HCT116 (cell line): Measurements from ENCODE around the gene COBLL1.

ENCODE experiments used
- CEBPB ChIP-seq: IDR thresholded peaks from 2 replicates; pipeline ENCODE4 v1.6.1; 2012; ENCODE audit warnings: low read depth
- ELF1 ChIP-seq: IDR thresholded peaks from 2 replicates; pipeline ENCODE4 v1.6.1; 2012; ENCODE audit warnings: low read depth, borderline replicate concordance
- RAD21 ChIP-seq: IDR thresholded peaks from 2 replicates; pipeline ENCODE4 v1.6.1; 2012; ENCODE audit warnings: low read depth, mild to moderate bottlenecking
- TF ChIP-seq, protein P1 (sequence below): IDR thresholded peaks from 2 replicates; pipeline ENCODE4 v1.6.1; 2012

DNA sequence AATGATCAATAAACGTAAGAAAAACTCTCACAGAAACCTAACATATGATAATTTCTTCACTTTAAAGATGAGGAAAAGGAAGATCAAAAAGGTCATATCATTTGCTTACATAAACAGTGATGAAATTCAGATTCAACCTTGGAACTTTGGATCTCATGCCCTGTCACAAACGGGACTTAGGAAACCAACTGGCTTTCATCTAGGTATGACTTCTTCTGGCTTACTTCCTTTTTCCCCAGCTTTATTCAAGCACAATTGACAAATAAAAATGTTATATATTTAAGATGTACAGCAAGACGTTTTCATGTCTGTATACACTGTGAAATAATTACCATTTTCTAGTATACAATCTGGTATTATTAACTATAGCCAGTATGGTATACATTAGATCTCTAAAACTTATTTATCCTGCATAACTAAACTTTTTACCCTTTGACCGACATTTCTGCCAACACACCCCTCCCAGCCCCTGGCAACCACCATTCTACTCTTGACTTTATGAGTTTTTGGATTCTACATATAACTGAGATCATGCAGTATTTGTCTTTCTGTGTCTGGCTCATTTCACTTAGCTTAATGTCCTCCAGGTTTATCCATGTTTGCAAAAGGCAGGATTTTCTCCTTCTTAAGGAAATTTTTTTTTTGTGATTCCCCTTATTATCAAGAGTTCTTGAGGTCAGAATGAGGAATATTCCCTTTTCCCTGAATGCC is 46.0 kb upstream of the COBLL1 start:
- TF ChIP-seq ELF1 (no peak), CEBPB (no peak), RAD21 (no peak)
- TF ChIP-seq, protein P1, sequence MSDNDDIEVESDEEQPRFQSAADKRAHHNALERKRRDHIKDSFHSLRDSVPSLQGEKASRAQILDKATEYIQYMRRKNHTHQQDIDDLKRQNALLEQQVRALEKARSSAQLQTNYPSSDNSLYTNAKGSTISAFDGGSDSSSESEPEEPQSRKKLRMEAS: no peak
